Prostate gland (tissue), 2 donors: Measurements from ENCODE around the gene ZBTB16. TPM values are rescaled to one million over a fixed set of nuclear protein-coding genes. Genes with fewer than 3 reads are reported as not detected.
A peak's percentile ranks its signal among the peaks of the same experiment; 100 is the strongest.

Experiments
- DNase-seq: peaks from one replicate; pipeline ENCODE4 v3.0.0-alpha.2; 2019; ENCODE audit warnings: low spot score
- H3K27ac ChIP-seq, 2 donors: fragments of 200-600 bp; sonication (generic); 2 replicates each; pipeline ENCODE4 v1.5.1; 2017 to 2019
- H3K27me3 ChIP-seq: fragments of 200-600 bp; sonication (generic); replicated peaks from 2 replicates; pipeline ENCODE4 v1.5.1; 2019; ENCODE audit not compliant: insufficient read depth
- H3K36me3 ChIP-seq, 2 donors: fragments of 200-600 bp; sonication (generic); 1 replicate in 1 of 2; 2 replicates in 1 of 2; pipeline versions ENCODE4 v1.5.1 to v1.8.1; 2017 to 2019
- H3K4me1 ChIP-seq: fragments of 200-600 bp; sonication (generic); replicated peaks from 2 replicates; pipeline ENCODE4 v1.5.1; 2019
- H3K4me3 ChIP-seq, 2 donors: fragments of 200-600 bp; sonication (generic); 2 replicates each; pipeline ENCODE4 v1.5.1; 2017 to 2019
- H3K9me3 ChIP-seq: fragments of 200-600 bp; sonication (generic); 2 replicates; pipeline ENCODE4 v1.5.1; 2017
- POLR2A ChIP-seq: fragments of 450-650 bp; IDR thresholded peaks from one replicate; pipeline ENCODE4 v1.6.1; 2016; ENCODE audit warnings: antibody characterized with exemption, mild to moderate bottlenecking
- POLR2AphosphoS5 ChIP-seq: sonication (generic); formaldehyde crosslinking; IDR thresholded peaks from one replicate; pipeline ENCODE4 v1.6.1; 2017; ENCODE audit warnings: antibody characterized with exemption
- WGBS: methylation state at CpG from one replicate; pipeline ENCODE4 v1.1.5; 2018; 5-methylcytosine and 5-hydroxymethylcytosine counted together
- intact Hi-C: fragments of 100-400 bp; cut with DNase I; formaldehyde crosslinking; loops from one replicate; pipeline ENCODE4 v1.14.2; 2022
- total RNA-seq, 2 donors: library from RNA; depleted of rRNA; stranded (reverse); fragments of >200 nt; gene quantifications; one replicate each; pipeline ENCODE4 v1.1.0, GENCODE V29; 2016
- TF ChIP-seq, protein P1 (sequence below), 4 experiments: fragments of 200-600 bp in 2 of 4; fragments of 450-650 bp in 2 of 4; sonication (generic) in 2 of 4; IDR thresholded peaks; 1 replicate in 3 of 4; 2 replicates in 1 of 4; pipeline ENCODE4 v1.5.1; 2016 to 2019; ENCODE audit warnings: antibody characterized with exemption in 4 of 4, mild to moderate bottlenecking in 2 of 4, moderate library complexity in 2 of 4

ZBTB16 gene
- total RNA-seq, 2 donors from 2014 or later = 171 to 230 TPM

DNA sequence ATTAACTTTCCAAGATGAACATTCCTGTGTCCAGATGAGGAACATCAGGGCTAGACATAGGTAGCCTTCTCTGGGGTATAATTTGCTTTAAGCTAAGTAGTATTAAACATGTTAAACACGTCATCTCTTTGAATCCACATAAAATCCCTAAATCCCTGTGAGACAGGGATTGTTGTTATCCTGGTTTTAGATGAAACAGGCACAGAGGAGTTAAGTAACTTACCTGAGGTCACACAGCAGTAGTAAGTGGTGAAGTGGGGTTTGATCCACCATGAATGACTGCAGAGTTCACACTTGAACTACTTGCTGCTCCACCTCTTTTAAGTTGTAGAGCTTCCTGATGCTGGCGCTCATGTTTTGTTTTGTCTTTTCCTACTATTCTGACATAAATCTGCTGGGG lies 154.1 kb downstream of the ZBTB16 start:
- no peak for TF ChIP-seq POLR2AphosphoS5
- TF ChIP-seq POLR2A = no peak
- TF ChIP-seq, protein P1, sequence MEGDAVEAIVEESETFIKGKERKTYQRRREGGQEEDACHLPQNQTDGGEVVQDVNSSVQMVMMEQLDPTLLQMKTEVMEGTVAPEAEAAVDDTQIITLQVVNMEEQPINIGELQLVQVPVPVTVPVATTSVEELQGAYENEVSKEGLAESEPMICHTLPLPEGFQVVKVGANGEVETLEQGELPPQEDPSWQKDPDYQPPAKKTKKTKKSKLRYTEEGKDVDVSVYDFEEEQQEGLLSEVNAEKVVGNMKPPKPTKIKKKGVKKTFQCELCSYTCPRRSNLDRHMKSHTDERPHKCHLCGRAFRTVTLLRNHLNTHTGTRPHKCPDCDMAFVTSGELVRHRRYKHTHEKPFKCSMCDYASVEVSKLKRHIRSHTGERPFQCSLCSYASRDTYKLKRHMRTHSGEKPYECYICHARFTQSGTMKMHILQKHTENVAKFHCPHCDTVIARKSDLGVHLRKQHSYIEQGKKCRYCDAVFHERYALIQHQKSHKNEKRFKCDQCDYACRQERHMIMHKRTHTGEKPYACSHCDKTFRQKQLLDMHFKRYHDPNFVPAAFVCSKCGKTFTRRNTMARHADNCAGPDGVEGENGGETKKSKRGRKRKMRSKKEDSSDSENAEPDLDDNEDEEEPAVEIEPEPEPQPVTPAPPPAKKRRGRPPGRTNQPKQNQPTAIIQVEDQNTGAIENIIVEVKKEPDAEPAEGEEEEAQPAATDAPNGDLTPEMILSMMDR (IDR thresholded peaks at IDR 0.05) = no peak
- Histone ChIP-seq H3K4me1 (peaks cover 21% of the 10 kb centered on the region), H3K4me3 (no peak overlapping the region), H3K9me3 (no peaks in the 10 kb centered on the region), H3K36me3 (peaks cover 0 to 8% of the 10 kb centered on the region in 2 donors), H3K27me3 (no peaks in the 10 kb centered on the region), H3K27ac (no peak overlapping the region)
- intact Hi-C loops = no loop called here
- DNase-seq = no peak
- 86% methylated on average over 2 of the region's 2 CpGs for WGBS

DNA sequence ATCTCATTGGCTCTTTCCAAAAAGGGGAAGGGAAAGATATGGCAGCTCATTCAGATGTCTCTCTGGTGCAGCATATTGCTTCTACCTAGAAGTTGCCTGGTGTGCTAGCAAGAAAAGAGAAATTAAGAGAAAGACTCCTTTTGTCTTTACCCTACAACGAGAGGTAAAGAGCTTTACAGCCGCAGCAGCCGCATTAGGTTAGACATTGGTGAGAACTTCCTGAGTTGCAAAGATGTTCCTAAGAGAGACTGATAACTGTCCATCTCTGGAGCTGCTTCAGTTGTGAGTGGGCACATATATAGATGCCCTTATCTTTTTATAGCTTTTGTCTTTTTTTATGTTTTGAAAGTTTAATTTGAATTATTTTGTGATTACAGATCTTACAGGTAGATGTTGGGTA lies 155.9 kb downstream of the ZBTB16 start:
- WGBS = 87% methylated on average over 3 of the region's 3 CpGs
- Histone ChIP-seq H3K27me3 (no peaks in the 10 kb centered on the region), H3K36me3 (no peaks in the 10 kb centered on the region), H3K4me3 (no peak overlapping the region), H3K27ac (peak overlapping the region in 1 of 2 donors; percentile 21), H3K4me1 (peaks cover 23% of the 10 kb centered on the region), H3K9me3 (no peaks in the 10 kb centered on the region)
- intact Hi-C loops = no loop called here
- no peak for DNase-seq
- TF ChIP-seq, protein P1 (IDR thresholded peaks at IDR 0.05) = no peak
- TF ChIP-seq POLR2AphosphoS5 = no peak
- no peak for TF ChIP-seq POLR2A

DNA sequence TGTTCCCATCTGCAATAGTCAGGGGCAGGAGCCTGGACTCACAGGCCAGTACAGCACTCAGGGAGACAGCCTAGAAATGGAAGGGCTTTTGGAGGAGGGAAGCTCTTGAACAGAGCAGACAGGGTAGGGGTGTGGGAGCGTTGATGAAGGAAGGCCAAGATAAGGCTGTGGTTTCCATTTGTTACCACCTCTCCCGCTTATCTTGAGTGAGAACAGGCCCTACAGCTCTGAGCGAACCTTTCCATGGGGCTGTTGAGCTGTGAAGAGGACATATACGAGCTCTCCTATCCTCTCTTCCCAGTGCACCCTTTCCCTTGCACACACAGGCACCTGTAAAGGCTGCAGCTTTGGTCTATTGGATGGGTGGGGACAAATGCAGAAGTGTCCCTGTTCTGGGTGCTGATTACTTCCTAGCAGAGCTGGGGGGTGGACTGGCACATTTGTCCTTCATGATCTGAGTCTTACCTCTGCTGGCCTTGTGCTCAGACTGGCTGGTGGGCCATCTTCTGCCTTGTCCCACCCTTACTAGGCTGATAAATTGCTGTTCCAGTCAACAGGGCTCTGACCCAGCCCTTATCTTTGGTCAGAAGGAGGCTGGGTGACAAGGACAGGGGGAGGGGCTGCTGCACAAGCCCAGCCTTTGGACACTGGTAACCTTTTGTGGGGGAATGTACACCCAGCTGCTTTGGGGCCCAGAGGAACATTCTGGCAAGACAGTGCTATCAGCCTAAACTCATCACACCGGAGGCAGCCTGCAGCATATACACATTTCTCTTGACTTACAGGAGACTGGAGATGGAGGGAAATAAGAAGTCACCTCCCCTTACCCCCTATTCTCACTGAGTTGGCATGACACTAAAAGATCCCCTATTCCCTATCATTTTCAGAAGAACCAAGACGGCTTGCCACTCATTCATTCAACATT lies 156.6 kb downstream of the ZBTB16 start:
- TF ChIP-seq POLR2AphosphoS5 (no peak), POLR2A (no peak)
- TF ChIP-seq, protein P1 (IDR thresholded peaks at IDR 0.05) = no peak
- intact Hi-C loops = no loop called here
- no peaks in the 10 kb centered on the region for H3K27me3 ChIP-seq
- H3K36me3 ChIP-seq = no peaks in the 10 kb centered on the region
- peaks cover 23% of the 10 kb centered on the region for H3K4me1 ChIP-seq
- WGBS = 89% methylated on average over 6 of the region's 6 CpGs
- DNase-seq = no peak
- no peak overlapping the region for H3K4me3 ChIP-seq
- H3K27ac ChIP-seq = no peak overlapping the region
- H3K9me3 ChIP-seq = no peaks in the 10 kb centered on the region

DNA sequence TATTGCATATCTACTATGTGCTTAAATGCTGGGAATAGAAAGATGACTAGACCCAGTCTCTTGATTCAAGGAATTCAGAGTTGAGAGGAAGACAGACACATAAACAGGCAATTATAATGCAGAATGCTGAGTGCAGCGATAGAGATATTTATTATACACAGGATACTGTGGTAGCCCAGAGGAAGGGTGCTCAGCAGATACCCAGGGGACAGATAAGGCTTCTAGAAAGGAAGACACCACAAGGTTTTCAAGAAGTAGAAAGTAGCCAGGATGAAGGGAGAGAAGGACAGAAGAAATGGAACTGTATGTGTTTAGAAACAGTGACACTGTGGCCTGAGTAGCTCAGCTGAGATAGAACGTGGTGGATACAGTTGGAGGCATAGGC lies 157.3 kb downstream of the ZBTB16 start:
- Histone ChIP-seq H3K27ac (no peak overlapping the region), H3K36me3 (no peaks in the 10 kb centered on the region), H3K9me3 (no peaks in the 10 kb centered on the region), H3K4me1 (peaks cover 18% of the 10 kb centered on the region), H3K4me3 (no peak overlapping the region), H3K27me3 (no peaks in the 10 kb centered on the region)
- no peak for DNase-seq
- TF ChIP-seq POLR2AphosphoS5 (no peak), POLR2A (no peak)
- TF ChIP-seq, protein P1 (IDR thresholded peaks at IDR 0.05) = no peak
- intact Hi-C loops = no loop called here
- 72% methylated on average over 2 of the region's 2 CpGs for WGBS

DNA sequence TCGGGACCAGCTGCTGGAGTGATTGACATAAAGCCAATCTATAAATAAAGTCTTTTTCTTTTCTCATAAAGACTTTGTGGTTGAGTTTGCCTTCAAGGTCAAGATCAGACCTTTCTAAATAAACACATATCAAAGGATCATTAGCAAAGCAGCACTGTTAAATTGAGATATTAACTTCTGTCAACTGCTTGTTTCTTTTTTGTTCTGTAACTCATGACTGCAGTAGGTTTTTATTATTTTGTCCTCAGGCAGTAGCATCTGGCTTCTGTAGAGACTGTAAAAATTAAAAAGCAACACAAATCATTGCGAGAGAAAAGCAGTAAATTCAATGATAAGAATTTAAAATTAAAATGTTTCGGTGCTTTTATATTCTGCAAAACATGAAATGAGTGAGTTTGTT lies 159.0 kb downstream of the ZBTB16 start:
- intact Hi-C loops = no loop called here

More for the DNA sequence above, 159.0 kb downstream of the ZBTB16 start:
- Histone ChIP-seq H3K4me1 (peaks cover 18% of the 10 kb centered on the region), H3K27ac (peak overlapping the region in 1 of 2 donors; percentile 39), H3K4me3 (no peak overlapping the region), H3K27me3 (no peaks in the 10 kb centered on the region), H3K36me3 (no peaks in the 10 kb centered on the region), H3K9me3 (no peaks in the 10 kb centered on the region)
- 27% methylated on average over 3 of the region's 3 CpGs for WGBS
- no peak for TF ChIP-seq POLR2AphosphoS5
- TF ChIP-seq POLR2A = no peak
- TF ChIP-seq, protein P1 (IDR thresholded peaks at IDR 0.05) = no peak
- DNase-seq = no peak
